DMS79 (cell line): Measurements from ENCODE around the gene ARL14EPL.
"Not testable (repeated sequence)": the region's sequence is repeated elsewhere in the genome, so short reads cannot be mapped to it uniquely, and the experiment has no call there.

Source experiments
- DNase-seq: peaks from one replicate; lab custom pipeline; 2025; lab: John Stamatoyannopoulos, UW

Gene ARL14EPL

DNA sequence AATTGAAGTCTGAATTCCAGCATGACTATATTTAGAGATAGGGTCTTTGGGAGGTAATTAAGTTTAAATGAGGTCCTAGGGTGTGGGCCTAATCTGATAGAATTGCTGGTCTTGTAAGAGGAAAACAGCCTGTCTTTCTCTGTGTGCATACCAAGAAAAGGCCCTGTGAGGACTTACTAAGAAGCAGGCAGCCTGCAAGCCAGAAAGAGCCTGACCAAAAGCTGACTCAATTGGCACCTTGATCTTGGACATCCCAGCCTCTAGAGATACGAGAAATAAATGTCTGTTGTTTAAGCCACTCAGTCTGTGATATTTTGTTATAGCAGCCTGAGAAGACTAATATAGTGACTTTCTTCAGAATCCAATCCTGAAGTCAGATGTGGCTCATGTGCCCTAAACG is 14.6 kb downstream of the ARL14EPL start:
- no peak for DNase-seq

DNA sequence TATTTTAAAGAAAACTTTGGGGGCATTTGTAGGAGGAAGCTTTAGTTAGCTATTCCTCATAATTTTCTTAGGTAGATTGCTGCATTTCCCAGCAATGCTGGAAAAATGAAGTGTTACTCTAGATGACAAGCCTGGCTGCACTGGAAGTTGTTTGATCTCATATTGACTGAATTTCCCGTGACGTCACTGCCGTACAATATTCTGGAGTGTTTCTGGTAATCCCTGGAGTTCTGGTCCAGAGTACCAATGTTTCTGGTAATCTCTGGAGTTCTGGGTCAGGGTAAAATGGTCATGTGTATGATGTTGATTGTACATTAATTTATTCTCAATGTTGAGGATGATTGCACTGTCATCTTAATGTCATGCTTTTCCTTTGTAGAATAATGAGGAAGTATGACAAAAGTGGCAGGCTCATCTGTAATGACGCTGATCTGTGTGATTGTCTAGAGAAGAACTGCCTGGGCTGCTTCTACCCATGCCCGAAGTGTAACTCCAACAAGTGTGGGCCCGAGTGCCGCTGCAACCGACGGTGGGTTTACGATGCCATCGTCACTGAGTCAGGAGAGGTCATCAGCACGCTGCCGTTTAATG is 26.2 kb downstream of the ARL14EPL start:
- no peak for DNase-seq

DNA sequence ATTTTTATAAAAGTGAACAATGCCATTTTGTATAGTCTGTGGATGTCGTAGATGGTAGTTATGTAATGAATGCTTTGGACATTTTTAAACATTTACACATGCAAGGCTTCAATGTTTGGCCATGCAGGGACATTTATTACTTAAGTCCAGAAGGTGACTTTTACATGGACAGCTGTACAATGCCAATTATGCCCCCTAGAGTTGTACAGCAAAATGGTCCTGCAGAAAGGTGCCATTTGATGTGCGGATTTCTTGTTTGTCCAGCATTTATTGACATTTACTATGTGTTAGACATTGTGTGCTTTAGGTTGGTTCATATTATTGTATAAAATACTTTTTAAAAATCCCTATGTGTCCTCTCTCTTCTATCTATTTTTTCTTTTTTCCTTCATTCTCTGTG is 30.1 kb downstream of the ARL14EPL start:
- DNase-seq: no peak

DNA sequence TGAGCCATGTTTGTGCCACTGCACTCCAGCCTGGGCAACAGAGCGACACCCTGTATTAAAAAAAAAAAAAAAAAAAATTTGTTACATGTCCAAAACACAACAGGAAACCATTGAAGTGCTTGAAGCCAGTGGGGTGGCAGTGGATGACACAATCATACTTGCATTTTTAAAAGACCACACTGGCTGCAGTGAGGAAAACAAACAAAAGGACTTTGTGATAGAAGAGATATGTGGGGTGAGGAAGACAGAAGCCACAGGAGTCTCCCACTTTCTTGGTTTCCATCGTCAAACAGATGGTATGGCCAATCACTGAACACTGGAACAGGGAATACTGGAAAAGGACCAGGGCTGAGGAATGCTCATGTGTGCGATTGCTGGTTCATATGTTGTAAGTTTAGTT is 31.7 kb downstream of the ARL14EPL start:
- no peak for DNase-seq

DNA sequence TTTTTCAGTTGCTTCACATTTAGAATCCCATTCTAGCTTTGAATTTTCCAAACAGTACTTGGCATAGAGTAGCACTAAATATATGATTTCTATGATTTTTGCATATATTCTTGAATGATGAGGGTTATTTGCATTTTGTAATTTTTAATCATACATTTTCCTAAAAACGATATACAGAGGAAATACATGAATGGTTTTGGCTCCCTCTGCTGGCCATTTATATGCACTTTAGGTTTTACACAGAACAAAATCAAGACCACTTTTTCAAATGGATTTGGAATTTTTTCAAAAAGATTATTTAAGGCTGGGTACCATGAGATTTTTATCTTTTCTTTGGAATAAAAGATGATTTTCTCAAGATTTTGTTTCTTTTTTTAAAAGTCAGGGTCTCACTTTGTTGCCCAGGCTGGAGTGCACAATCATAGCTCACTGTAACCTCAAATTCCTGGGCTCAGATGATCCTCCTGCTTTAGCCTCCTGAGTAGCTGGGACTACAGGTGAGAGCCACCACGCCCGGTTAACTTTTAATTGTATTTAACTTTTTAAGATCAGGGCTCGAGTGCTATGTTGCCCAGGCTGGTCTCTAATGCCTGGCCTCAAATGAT is 35.9 kb downstream of the ARL14EPL start:
- DNase-seq: no peak

DNA sequence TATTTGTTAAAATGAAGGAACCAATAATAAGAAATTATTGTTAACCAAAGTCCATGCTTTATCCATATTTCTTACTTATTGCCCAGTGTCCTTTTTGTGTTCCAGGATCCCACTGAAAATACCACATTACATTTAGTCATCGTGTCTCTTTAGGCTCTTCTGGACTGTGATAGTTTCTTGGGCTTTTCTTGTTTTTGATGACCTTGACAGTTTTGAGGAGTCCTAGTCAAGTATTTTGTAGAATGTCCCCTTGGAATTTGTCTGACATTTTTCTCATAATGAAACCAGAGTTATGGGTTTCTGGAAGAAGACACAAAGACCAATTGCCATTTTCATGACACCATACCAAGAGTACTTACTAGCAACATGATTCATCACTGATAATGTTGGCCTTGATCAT is 38.9 kb downstream of the ARL14EPL start:
- DNase-seq: no peak

DNA sequence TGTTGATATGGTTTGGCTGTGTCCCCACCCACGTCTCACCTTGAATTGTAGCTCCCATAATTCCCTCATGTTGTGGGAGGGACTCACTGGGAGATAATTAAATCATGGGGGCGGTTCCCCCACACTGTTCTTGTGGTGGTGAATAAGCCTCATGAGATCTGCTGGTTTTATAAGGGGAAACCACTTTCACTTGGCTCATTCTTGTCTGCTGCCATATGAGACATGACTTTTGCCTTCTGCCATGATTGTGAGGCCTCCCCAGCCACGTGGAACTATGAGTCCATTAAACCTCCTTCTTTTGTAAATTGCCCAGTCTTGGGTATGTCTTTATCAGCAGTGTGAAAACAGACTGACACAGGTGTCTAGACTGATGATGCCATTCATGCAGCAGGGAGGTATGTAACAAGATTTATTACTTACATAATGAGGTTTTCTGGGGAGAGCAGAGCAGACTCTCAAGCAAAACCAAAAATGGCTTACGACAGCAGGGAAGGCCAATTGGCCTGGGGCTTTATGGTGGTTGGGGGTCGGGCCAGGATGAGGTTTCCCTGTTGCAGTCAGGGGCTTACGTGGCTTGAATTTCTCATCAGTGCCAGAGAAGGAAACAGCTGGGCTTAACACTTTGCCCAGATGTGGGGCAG is 43.0 kb downstream of the ARL14EPL start:
- DNase-seq: no peak

DNA sequence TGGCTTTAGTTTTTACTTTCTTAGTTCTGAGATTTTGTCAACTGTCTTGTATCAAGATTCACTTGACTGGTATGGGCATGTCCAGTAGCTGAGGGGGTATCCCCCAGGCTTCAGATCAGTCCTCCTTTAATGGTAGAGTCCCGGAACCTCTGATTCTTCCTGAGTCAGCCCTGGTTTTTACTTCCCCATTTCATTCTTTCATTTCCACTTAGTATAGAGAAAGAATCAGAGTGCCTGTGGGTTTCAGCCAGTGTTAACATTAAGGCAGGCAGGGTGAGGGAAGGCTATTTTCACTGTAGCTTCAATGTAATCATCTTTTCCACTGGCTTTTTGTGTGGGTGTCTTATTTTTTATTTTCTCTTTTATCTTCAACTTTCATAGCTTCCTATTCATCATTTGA is 44.2 kb downstream of the ARL14EPL start:
- no peak for DNase-seq

DNA sequence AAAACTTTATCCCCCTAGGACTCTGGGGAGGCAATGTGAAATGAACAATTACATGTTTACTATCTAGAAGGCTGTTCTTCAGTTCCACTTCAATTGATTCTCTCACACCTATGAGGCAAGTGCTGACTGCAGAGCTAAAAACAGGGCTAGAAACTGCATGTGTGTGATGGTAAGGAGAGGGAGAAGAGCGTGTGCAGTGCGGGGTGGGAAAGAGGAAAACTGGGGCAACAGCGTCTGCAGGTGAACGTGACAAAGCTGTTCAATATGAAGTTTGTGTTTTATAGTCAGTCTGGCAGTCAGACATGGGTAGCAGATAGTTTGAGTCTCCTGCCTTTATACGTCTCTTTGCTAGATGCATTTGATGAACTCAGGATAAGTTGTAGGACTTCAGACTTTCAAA is 45.9 kb downstream of the ARL14EPL start:
- no peak for DNase-seq

DNA sequence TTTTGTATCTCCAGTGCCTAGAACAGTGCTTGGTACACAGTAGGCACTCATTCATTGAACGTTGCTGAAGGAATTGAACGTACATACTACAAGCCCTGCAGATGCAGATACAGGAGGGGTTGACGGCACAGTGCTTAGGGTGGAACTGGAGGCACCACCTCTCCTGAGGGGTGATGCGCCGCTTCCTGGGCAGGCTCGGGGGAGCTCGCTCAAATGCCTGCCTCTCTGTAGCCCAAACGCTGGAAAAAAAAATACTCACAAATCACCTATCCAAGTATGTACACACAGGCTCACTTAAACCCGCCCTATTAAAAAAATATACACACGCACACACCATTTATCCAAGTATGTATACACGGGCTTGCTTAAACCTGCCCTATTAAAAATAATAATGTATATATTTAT is 52.0 kb downstream of the ARL14EPL start:
- DNase-seq: no peak

DNA sequence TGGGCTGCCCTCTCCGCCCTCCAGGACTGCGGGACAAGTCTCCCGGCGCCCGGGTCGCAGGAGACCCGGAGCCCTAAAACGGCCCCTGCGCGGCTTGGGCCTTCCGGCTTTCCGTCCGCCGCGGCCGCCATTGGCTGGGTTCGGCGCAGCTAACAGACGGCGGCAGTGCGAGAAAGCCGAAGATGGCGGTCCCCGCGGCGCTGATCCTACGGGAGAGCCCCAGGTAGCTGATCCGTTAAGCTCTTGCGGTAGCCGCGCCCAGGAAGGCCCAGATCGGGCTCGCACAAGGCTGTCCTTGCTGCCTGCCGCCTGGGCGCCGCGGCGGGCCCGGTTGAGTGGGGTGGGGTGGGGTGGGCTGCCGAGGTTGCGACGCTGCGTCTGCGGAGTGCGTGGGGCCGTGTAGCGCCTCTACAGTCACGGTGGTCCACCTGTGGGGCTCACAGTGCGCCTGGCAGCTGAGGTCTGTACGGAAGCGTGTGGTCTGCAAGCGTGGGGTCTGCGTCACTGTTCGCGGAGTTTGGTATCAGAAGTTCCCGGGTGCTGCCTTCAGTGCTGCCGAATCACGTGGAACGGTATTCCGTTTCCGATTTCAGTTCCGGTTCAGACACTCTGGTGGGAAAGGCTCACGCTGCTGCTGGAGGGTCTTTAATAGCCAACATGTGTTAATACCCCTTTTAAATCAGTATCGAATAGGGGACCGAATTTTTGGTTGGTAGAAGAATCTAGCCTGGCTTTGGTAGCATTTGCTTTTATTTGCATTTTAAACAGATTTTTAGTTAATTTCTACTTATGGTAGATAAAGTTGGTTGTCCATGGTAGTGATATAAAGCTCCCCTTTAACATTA is 52.8 kb downstream of the ARL14EPL start, which contains the start of gene COMMD10:
TSS of gene COMMD10 (plus strand) at position 155 of the 845 bp plus-strand sequence.
- peak; percentile 36 for DNase-seq

DNA sequence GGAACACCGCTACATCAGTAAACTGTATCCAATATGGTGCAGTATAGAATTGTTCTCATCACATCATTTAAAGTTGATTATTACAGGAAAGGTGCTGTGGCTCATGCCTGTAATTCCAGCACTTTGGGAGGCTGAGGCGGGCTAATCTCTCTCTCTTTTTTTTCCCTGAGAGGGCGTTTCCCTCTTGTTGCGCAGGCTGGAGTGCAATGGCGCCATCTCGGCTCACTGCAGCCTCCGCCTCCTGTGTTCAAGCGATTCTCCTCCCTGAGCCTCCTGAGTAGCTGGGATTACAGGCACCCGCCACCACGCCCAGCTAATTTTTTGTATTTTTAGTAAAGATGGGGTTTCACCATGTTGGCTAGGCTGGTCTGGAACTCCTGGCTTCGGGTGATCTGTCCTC is 54.0 kb downstream of the ARL14EPL start:
- not testable (repeated sequence) for DNase-seq

DNA sequence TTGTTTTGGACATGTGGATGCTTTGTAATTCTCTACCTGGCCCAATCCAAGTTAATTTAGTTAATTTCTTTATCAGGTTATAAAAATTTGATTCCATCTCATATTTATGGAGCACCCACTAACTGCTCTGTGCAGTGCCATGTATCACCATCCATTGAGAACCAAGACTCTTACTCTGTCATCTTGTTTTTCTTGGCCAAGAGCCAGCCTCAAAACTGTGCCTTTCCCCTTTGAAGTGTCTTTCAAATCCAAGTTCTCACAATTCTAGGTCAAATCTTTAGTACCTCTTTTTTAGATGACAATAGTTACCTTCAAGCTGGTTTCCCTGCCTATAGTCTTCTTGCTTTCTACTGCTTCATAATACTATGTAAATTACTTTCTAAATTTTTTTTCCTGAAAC is 55.8 kb downstream of the ARL14EPL start:
- DNase-seq: no peak

DNA sequence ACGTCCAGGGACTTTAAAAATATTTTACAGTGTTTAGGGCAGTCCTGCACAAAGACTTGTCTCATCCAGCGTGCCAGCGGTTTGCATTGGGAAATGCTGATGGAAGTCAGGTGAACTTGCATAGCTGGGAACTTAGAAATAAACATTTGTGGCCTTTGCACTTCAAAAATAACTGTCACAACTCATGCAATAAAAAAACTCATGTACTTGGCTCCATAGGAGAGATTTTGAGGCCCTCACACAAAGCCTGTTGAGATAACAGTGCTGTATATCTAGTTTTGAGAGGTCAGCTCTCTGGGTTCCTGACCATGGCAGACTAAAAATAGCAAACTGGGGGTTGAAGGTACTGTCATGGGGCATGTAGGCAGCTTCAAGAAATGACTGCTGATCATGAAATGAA is 58.0 kb downstream of the ARL14EPL start:
- DNase-seq: no peak

DNA sequence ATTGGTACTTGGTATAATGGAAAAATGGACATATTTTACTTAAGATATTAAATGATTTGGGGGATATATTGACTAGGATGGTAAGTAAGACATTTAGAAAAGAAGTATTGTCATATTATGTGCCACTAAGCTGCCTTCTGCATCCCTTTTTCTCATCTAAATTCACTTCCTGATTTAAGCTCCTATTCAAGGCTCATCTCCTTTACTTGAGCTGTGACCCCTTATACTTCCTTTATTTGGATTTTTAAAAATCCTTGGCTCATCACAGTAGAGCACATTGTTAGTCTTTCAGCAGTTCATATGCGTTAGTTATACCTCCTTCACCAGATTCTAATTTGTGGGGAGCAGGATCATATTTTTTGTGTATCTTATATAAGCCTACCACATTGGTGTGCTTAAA is 59.1 kb downstream of the ARL14EPL start:
- no peak for DNase-seq

DNA sequence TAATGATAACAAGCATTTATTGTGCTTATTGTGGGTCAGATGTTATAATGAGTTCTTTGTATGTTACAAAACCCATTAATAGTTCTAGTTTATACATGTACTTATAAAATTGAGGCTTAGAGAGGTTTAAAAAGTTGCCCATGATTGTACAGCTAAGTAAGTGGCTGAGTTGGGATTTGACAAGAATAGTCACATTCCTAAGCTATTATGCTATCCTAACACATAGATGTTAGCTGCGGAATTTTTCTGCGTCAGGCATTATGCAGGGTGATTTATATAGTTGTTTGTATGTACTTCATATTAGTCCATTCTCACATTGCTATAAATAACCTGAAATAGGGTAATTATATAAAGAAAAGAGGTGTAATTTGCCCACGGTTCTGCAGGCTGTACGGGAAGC is 65.0 kb downstream of the ARL14EPL start:
- DNase-seq: no peak

DNA sequence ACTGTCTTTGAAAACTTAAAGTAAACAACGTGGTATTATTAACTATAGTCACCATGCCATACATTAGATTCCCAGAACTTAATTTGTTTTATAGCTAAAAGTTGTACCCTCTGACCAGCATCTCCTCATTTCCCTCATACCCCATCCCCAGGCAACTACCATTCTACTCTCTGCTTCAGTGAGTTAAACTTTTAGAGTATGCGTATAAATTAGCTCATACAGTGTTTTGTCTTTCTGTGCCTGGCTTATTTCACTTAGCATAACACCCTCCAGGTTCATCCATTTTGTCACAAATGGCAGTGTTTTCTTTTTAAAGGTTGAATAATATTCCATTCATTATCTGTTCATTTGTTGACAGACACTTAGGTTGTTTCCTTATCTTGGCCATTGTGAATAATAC is 66.7 kb downstream of the ARL14EPL start:
- DNase-seq: no peak

DNA sequence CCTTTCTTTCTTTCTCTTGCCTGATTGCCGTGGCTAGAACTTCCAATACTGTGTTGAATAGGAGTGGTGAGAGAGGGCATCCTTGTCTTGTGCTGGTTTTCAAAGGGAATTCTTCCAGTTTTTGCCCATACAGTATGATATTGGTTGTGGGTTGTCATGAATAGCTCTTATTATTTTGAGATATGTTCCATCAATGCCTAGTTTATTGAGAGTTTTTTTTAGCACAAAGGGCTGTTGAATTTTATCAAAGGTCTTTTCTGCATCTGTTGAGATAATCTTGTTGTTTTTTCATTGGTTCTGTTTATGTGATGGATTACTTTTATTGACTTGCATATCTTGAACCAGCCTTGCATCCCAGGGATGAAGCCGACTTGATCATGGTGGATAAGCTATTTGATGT is 72.7 kb downstream of the ARL14EPL start:
- not testable (repeated sequence) for DNase-seq
